HG03354 (cell line): Measurements from ENCODE around the gene GPR176.
A peak's percentile ranks its signal among the peaks of the same experiment; 100 is the strongest.

Experiments
- ATAC-seq: cut with Tn5 transposase; IDR thresholded peaks from one replicate; pipeline ENCODE4 v1.9.1; 2021; ENCODE audit warnings: mild to moderate bottlenecking; ENCODE audit not compliant: unreplicated experiment, poor library complexity, severe bottlenecking

The GPR176 gene, protein sequence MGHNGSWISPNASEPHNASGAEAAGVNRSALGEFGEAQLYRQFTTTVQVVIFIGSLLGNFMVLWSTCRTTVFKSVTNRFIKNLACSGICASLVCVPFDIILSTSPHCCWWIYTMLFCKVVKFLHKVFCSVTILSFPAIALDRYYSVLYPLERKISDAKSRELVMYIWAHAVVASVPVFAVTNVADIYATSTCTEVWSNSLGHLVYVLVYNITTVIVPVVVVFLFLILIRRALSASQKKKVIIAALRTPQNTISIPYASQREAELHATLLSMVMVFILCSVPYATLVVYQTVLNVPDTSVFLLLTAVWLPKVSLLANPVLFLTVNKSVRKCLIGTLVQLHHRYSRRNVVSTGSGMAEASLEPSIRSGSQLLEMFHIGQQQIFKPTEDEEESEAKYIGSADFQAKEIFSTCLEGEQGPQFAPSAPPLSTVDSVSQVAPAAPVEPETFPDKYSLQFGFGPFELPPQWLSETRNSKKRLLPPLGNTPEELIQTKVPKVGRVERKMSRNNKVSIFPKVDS

DNA sequence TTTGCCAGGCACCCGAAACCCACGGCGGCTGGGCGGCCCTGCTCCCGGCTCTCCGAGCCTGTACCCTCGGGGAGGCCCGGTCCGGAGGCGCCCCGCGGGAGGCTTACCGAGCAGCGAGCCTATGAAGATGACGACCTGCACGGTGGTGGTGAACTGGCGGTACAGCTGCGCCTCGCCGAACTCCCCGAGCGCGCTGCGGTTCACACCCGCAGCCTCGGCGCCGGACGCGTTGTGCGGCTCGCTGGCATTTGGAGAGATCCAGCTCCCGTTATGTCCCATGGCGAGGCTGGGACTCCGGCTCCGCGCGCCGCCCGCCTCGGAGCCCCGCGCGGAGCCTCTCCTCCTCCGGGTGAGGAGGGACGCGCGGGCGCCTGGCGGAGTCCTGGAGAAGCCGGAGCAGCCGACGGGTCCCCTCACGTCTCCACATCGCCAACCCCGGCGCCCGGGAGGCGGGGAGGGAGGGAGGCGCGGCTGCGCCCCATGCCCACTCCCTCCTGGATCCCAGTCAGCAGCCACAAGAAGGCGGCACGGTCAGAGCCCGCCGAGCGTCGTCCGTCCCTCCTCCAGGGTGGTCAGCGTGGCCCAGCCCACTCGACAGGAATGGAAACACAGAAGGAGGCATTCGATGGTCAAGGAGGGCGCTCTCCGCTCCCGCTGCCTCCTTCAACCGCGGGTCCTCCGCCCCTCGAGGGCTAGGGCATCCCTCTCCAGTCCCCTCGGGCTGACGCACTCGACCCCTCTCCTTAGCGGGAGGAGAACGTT is at the start of gene GPR176:
TSS of gene GPR176 (minus strand) at position 519 of the 762 bp plus-strand sequence. CDS start at position 279, 240 bp downstream.
- ATAC-seq, result no peak

DNA sequence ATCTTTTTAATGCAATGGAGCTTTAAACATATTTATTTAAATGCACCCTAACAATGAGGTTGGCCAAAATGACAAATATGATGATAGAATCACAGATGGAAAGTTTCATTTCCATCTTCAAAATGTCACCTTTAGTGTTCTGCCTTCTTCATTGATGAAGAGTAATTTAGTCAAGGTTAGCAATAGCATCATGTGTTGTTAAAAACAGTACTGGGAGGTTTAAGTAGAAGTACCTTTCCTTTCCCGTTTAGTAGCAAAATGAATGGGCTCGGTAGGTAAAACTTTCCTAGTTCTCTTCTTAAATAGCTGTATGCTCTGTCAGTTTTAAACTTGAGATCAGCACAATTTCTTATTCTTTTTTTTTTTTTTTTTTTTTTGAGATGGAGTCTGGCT is 48.9 kb upstream of the GPR176 start:
- ATAC-seq, result no peak

DNA sequence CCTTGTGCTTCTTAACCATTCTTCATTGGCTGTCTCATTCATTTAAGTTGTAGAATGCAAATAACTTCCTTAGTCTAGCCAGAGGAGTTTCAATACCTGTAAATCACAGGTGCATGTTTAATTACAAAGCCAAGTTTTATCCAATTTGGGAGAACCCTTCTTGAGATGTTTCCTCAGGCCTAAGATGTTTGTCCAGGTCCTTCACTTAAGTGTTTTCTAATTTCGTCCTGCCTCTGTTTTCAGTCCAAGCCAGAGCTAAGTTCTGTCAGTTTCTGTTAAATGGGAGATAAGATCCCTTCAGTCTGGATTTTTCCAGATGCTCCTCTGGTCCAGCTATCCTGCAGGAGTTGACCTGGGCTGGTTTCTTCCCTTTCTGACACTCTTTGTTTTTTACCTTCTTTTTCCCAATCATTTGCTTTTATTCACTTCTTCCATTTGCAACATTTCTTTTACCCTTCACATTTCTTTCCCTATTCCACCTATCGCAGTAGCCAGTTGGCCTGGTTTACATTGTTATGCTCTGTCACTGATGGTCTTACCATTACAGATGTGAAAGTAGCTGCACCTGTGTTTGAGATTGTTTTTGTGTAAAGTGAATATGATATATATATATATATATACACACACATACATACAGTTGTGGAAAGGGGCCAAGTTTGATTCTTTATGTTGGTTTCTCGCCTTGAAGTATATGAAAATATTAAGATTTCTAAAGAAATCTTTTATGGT is 48.4 kb upstream of the GPR176 start:
- ATAC-seq, result no peak

DNA sequence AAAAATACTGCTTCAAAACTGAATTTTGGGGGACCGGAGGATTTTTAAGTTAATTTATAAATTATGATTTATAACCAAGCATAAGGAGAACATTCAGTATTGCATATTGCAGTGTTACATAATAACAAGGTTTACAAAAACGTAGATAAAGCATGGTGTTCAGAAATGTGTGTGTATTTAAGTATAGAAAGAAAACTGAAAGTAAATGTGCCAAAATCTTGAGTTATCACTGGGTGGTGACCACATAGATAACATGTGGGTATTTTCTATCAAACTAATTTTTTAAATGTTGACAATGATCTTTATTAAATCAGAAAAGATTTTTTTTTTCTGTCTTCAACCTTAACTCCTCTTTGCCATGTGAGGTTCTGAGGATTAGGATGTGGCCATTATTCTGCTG is 46.5 kb upstream of the GPR176 start:
- no peak for ATAC-seq

DNA sequence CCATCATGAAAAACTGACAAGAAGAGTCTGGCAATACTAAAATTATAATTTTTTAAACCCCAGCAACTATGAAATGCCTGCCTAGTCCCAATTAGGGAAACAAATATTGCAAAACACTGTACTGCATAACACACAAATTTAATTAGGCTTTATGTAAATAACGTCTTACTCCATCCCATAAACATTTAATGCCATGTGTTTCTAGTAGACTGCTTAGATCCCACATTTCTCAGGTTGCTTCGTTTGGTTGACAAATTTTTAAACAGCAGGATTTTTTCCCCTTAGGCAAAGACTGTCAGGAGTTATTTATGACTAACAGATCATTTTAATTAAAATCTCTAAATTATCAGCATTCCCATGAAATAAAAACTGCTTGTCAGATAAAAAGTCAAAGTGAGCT is 43.7 kb upstream of the GPR176 start:
- no peak for ATAC-seq

DNA sequence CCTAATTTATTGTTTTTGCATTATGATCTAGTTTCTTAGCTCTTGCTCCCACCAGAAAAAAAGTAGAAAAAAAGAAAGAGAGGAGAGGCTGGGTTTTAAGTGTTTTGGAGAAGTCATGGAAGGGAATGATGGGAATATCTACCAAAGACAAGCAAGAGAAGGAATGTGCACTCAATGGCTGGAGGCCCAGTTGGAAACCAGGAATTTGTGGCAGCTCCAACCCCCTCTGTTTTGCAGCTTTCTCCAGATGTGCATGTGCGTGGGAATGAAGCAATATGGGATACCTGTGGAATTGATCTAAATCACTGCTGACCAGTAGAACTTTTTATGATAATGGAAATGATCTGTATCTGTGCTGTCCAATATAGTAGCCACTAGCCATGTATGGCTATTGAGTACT is 41.0 kb upstream of the GPR176 start:
- no peak for ATAC-seq

DNA sequence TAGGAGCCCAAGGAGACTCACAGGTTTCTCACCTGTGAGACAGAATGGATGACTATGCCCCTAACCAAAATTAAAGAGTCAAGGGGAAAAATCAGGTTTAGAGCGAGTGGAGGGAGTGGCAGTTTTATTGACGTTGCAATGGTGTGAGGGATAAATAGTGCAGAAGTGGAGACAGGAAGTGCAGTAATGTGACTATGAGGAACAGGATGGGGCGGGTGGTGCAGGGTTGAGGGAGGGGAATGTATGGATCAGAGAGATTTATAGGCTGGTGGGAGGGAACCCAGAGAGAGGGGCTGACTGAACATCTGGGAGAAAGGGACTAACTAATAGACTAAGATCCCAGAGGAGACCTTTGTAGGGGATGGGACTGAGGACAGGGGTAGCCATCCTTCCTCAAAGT is 40.3 kb upstream of the GPR176 start:
- no peak for ATAC-seq

DNA sequence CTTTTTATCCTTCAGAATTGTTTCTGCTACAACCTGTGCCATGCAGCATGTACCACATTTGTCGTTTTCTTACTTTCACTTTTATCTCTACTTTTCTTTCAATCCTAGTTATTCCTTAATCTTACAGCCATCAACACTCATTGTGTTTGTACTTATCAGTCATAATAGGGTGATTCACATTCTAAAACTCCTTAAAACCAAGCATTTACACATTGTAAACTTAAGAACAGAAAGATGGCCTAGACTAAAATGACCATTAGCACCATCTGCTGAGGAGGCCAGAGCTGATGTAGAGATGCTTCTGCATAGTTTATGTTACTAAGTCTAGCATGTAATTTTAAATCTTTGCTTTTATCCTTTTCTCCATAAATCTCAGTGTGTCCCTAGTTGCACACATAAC is 39.3 kb upstream of the GPR176 start:
- no peak for ATAC-seq

DNA sequence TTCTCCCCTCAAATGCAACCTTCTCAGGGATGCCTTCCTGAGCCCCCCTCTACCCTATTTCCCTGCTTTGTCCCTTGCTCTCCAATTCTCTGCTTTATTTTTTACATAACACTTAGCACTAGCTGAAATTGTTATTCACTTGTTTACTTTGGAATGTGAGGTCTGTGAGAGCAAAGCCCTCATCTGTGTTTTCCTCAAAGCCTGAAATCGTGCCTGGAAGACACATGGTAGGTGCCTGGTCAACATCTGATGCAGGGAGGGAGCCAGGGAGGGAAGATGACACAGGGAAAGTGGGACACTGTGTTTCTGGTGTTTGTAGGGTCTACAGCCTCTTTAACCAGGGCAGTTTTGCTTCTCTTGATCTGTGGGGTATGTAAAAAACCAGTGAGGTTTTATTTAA is 37.4 kb upstream of the GPR176 start:
- ATAC-seq, result no peak

DNA sequence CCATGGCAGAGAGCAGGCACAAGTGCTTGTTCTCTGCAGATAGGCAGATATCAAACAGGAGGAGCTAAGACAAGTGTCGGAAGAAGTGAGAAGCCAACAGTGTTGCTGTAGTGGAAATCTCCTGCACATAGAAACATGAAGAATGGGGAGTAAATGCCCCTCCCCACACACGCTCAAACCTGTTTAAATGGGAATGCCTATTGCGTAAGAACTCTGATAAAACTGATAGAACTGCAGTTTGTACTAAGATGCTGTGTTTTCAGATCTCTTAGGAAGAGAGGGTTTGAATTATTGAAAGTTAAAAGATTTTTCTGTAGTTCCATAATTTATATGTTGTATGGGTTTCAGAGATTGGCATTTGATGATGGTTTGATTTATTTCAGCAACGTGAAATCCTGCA is 33.5 kb upstream of the GPR176 start:
- ATAC-seq, result no peak

DNA sequence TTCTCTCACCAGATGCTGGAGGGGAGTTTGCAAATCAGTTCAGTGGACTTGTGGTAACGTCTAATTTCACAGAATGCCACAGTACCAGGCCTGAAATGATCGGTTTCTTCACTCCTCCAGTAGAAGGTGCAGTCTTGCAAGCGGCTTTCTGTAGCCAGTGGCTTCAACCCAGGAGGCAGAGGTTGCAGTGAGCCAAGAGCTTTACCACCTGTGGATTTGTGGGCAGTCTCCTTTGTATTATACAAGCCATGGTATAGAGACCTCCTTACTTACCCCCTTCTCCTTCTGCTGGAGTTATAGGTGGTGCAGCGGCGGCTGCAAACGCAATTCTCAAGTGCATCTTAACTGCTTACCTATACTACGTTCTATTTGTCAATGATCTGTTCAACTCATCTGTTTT is 31.5 kb upstream of the GPR176 start:
- no peak for ATAC-seq

DNA sequence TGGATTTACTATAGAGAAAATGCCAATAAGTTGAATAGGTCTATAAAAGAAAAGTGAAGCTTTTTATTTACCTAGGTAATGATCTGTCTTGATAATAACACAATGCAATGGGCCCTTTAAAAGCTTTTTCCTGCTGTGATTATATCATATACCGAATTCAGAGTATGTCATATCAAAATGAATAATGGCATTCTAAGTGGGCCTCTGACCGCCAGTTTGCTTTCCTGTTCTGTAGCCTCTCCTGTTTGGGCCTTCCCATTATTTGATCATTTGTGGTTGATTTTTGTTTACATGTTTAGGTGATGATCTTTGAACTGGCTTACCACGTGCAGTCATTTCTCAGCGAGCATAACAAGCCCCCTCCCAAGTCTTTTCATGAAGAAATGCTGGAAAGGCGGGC is 28.8 kb upstream of the GPR176 start:
- no peak for ATAC-seq

DNA sequence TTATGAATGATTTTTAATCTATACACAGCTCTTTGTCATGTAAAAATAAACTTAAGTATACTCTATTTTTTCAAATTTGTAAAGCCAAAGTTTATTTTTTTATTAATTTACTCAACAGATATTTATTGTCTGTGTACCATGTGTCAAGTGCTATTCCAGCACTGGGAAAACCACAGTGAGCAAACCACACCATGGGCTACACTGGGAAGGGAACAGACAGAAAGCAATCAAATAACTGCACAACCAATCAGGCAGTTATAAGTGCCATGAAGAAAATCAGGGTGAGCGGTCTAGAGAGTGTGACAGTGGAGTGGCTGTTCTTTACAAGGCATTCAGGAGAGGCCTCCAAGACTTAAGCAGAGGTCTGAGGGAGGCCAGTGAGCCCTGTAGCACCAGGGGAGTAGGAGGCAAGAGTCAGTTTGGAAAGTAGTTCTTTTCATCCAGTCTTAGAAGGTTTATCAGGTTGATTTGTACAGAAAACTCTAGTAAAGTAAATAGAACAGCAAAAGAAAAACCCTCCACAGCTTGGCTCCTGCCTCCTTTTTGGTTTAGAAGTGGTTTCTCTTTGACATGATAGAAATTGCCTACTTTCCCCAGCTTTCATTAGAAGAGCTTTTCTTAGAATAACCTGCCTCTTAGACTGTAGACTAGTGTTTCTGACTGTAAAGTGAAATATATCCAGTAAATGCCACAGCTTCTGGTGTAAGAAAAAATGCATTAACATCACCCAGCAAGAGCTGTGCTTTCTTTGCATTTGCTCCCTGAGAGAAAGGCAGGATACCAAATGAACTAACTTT is 27.5 kb upstream of the GPR176 start:
- no peak for ATAC-seq

DNA sequence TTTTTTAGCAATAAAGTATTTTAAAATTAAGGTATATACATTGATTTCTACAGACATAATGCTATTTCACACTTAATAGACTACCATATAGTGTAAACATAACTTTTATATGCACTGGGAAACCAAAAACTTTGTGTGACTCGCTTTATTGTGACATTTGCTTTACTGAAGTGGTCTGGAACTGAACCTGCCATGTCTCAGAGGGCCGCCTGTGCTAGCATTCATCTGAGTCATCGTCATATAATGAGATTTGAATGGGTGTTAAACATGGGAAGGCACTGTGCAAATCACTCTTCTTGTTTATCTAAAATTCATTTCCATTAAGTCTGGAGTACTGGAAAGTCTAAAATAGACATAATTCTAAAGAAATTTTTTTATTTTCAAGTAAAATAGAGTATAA is 26.8 kb upstream of the GPR176 start:
- no peak for ATAC-seq

DNA sequence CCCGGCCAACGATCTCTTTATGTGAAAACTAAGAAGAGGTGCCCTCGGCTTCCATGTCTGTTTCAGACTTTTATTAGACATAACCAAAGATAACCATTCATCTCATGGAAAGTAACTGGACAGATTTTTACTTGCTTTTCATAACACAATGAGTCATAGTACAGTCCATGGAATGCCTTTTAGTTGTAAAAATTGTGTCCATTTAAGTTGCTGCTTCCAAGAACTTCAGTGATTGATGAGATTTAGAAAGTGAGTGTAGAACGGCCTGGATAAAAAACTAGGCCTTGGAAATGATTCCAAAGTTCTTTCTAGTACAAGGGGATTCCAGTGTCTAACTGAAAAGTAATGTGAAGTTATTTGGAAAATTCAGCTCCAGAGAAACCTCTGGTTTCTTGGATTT is 24.7 kb upstream of the GPR176 start:
- no peak for ATAC-seq

DNA sequence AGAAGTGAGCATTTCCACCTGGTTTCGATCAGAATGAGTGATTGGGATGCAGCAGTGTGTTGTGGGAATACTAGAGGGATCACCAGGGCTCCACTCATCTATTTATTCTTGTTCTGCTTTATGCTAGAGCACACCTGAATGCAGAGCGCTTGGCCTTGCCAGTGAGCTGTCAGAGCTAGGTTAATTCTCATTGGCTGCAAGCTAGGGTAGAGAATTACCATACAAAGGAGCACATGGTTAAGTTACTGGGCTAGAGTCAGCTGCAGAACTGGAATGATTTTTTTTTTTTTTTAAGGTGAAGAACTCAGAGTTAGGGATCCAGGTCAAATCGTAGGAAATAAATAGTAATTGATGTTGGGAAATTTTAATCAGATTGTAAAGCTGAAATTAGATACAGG is 22.7 kb upstream of the GPR176 start:
- ATAC-seq, result no peak

DNA sequence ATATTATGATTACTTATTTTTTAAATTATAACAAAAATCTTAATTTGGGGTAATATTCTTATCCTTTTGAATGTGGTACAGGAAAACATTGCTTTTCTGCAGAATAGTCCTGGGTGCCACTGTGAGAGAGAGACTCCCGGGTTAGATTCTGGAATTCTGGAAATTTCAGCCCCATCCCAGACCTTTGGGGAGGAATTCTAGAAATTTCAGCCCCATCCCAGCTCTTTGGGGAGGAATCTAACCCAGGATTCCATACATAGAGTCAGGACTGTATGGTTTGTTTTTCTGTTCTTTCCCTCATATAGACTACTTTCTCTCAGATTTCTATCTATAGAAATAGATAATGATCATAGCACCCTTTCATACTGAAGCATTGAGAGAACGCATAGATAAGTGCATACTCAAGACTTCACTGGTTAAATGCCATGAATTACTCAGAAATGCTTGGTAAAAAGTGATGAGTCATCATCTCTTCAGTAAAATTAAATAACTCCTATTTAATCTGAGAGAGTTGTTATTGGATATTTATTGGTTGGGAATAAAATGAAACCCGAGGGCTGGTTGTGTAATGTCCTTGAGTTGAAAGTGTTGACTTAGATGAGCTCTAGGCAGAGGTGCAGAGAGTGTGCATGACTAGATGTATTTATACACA is 22.2 kb upstream of the GPR176 start:
- no peak for ATAC-seq

DNA sequence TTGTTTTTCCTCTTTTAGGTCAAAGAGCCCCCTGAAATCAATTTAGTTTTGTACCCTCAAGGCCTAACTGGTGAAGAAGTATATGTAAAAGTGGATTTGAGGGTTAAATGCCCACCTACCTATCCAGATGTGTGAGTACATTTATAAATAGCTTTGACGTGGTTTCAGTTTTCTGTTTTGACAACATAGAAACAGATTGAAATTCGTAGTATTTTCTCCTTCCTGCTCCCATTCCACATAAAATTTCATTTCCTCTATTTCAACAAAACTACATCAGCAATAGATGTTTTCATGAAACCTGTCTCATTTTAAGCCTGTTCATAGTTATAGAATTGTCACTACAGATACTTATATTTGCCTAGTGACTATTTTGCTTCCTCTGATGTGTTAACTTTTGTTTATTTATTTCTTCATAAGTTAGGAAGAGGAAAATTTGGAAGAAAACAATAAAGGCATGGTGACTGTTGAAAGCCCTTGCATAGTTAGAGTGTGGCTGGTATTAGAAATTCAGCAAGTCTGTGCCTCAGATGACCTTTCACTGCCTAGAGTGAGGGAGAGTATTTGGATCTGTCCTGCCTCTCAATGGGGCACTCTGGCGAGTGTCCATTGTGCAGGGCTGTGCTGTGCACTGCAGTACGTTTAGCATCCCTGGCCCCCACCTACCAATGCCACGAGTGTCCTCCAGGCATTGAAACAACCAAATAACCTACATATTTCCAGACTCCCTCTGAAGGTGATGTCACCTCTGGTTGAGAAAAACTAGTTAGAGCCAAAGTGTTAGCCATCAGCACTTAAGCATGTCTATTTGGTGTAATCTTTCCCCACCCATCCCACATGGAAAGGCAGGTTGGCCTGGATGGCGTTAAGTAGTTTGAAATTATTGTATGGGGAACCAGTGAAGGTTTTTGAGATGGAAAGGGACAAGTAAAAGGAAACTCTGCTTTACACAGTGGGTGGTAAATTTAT is 19.7 kb upstream of the GPR176 start:
- ATAC-seq, result peak; percentile 67
